GM13976 (cell line): ENCODE measurements around the gene OPRL1.

Source experiments
- DNase-seq: peaks from one replicate; pipeline ENCODE4 v3.0.0; 2012; ENCODE audit warnings: low spot score
- CTCF ChIP-seq: IDR thresholded peaks from 2 replicates; pipeline ENCODE4 v1.5.1; 2012; ENCODE audit warnings: borderline replicate concordance, mild to moderate bottlenecking; ENCODE audit not compliant: insufficient read depth; ENCODE audit errors: extremely low read depth, missing control alignments, control extremely low read depth
- in situ Hi-C: fragments of 300-500 bp; cut with MboI; formaldehyde crosslinking; loops from one replicate; pipeline ENCODE4 v1.12.0; 2022; ENCODE audit warnings: low sequenced_read_pairs, mixed read lengths, inconsistent platforms; ENCODE audit not compliant: unreplicated experiment

Gene OPRL1

GRCh38 chr20:64073476-64074183 is 6.3 kb upstream of the OPRL1 start:
- TF ChIP-seq CTCF = no peak
- in situ Hi-C loops = no loop called here
- DNase-seq = no peak

GRCh38 chr20:64074184-64074789 is 5.6 kb upstream of the OPRL1 start:
- in situ Hi-C loops = no loop called here
- no peak for TF ChIP-seq CTCF

GRCh38 chr20:64074963-64075362 is 4.9 kb upstream of the OPRL1 start:
- in situ Hi-C loops = no loop called here
- no peak for TF ChIP-seq CTCF
- DNase-seq = no peak

More at GRCh38 chr20:64074184-64074789, 5.6 kb upstream of the OPRL1 start:
- DNase-seq = no peak

GRCh38 chr20:64075556-64075955 is 4.3 kb upstream of the OPRL1 start:
- in situ Hi-C loops = no loop called here
- no peak for DNase-seq
- TF ChIP-seq CTCF = no peak

GRCh38 chr20:64076061-64076997 is 3.6 kb upstream of the OPRL1 start:
- in situ Hi-C loops = no loop called here
- TF ChIP-seq CTCF = no peak
- no peak for DNase-seq

- TF ChIP-seq CTCF = no peak
- in situ Hi-C loops = no loop called here
- DNase-seq = peak; percentile 75
Observed at GRCh38 chr20:64077094-64077493, 2.8 kb upstream of the OPRL1 start.
